ENCODE measurements around the gene AQP9.
A peak's percentile ranks its signal among the peaks of the same experiment; 100 is the strongest.
"Not testable (repeated sequence)": the region's sequence is repeated elsewhere in the genome, so short reads cannot be mapped to it uniquely, and the experiment has no call there.

Gene AQP9

GRCh38 chr15:58200739-58201138 lies 62.6 kb downstream of the AQP9 start:
- in situ Hi-C loops (cut with MboI; ENCODE audit: low pct_unique_long_range_greater_than_20kb, low sequenced_read_pairs, unreplicated experiment): loop anchor here (25.0 kb wide), 1 partner anchor 1287 kb away; no protein-coding TSS in a partner anchor
- DNase-seq (ENCODE audit: low spot score): no peak
- no peak for TF ChIP-seq CTCF (IDR thresholded peaks at IDR 0.05; ENCODE audit: extremely low read depth, insufficient read depth, missing control alignments)

GRCh38 chr15:58201516-58201915 lies 63.3 kb downstream of the AQP9 start:
- in situ Hi-C loops (cut with MboI; ENCODE audit: low pct_unique_long_range_greater_than_20kb, low sequenced_read_pairs, unreplicated experiment): loop anchor here (25.0 kb wide), 1 partner anchor 1286 kb away; no protein-coding TSS in a partner anchor
- no peak for TF ChIP-seq CTCF (IDR thresholded peaks at IDR 0.05; ENCODE audit: extremely low read depth, insufficient read depth, missing control alignments)
- DNase-seq (ENCODE audit: low spot score): no peak

- in situ Hi-C loops (cut with MboI; ENCODE audit: low pct_unique_long_range_greater_than_20kb, low sequenced_read_pairs, unreplicated experiment): loop anchor here (25.0 kb wide), 1 partner anchor 1284 kb away; no protein-coding TSS in a partner anchor
Observed at GRCh38 chr15:58203537-58203936, 65.4 kb downstream of the AQP9 start.

DNA sequence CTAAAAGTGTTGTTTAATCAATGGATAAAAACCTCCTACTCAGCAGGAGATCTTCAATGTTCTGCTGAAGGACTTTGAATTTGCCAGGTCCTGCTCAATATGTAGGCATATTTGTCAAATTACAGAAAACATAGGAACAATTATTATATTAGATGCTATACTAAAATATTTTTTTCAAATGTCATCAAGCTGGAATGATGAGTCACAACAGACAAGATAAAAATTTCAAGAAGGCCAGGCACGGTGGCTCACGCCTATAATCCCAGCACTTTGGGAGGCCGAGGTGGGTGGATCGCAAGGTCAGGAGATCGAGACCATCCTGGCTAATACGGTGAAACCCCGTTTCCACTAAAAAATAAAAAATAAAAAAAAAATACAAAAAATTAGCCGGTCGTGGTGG lies 68.0 kb downstream of the AQP9 start:
- no peak for TF ChIP-seq CTCF (IDR thresholded peaks at IDR 0.05; ENCODE audit: extremely low read depth, insufficient read depth, missing control alignments)
- in situ Hi-C loops (cut with MboI; ENCODE audit: low pct_unique_long_range_greater_than_20kb, low sequenced_read_pairs, unreplicated experiment): loop anchor here (25.0 kb wide), 1 partner anchor 1281 kb away; no protein-coding TSS in a partner anchor

More at GRCh38 chr15:58203537-58203936, 65.4 kb downstream of the AQP9 start:
- TF ChIP-seq CTCF (IDR thresholded peaks at IDR 0.05; ENCODE audit: extremely low read depth, insufficient read depth, missing control alignments): no peak
- DNase-seq (ENCODE audit: low spot score): no peak

GRCh38 chr15:58208217-58208616 lies 70.0 kb downstream of the AQP9 start:
- DNase-seq (ENCODE audit: low spot score): not testable (repeated sequence)
- in situ Hi-C loops (cut with MboI; ENCODE audit: low pct_unique_long_range_greater_than_20kb, low sequenced_read_pairs, unreplicated experiment): loop anchor here (25.0 kb wide), 1 partner anchor 1279 kb away; no protein-coding TSS in a partner anchor

More for the DNA sequence above, 68.0 kb downstream of the AQP9 start:
- no peak for DNase-seq (ENCODE audit: low spot score)

DNA sequence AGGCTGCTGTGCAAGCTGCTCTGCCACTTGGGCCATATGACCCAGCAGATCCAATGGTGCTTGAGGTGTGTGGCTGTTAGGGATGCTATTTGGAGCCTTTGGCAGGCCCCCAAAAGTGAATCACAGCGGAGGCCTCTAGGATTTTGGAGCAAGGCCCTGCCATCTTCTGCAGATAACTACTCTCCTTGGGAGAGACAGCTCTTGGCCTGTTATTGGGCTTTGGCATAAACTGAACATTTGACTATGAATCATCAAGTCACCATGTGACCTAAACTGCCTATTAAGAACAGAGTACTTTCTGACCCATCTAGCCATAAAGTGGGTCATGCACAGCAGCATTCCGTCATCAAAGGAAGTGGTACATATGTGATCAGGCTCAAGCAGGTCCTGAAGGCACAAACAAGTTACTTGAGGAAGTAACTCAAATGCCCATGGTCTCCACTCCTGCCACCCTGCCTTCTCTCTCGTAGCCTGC lies 70.9 kb downstream of the AQP9 start:
- in situ Hi-C loops (cut with MboI; ENCODE audit: low pct_unique_long_range_greater_than_20kb, low sequenced_read_pairs, unreplicated experiment): loop anchor here (25.0 kb wide), 1 partner anchor 1278 kb away; no protein-coding TSS in a partner anchor
- not testable (repeated sequence) for DNase-seq (ENCODE audit: low spot score)

- not testable (repeated sequence) for DNase-seq (ENCODE audit: low spot score)
- in situ Hi-C loops (cut with MboI; ENCODE audit: low pct_unique_long_range_greater_than_20kb, low sequenced_read_pairs, unreplicated experiment): loop anchor here (25.0 kb wide), 1 partner anchor 1277 kb away; no protein-coding TSS in a partner anchor
Observed at GRCh38 chr15:58210031-58210430, 71.8 kb downstream of the AQP9 start.

GRCh38 chr15:58212909-58213526 lies 74.8 kb downstream of the AQP9 start:
- TF ChIP-seq CTCF (IDR thresholded peaks at IDR 0.05; ENCODE audit: extremely low read depth, insufficient read depth, missing control alignments): peak; percentile 17
- in situ Hi-C loops (cut with MboI; ENCODE audit: low pct_unique_long_range_greater_than_20kb, low sequenced_read_pairs, unreplicated experiment): loop anchor here (25.0 kb wide), 1 partner anchor 1274 kb away; no protein-coding TSS in a partner anchor
- peak; percentile 22 for DNase-seq (ENCODE audit: low spot score)
